K562 (cell line): Measurements from ENCODE around the gene SOAT2. TPM values are rescaled to one million over a fixed set of nuclear protein-coding genes. Genes with fewer than 3 reads are reported as not detected.

ENCODE experiments used
- CBX3 ChIP-seq, 2 experiments: IDR thresholded peaks; 1 replicate in 1 of 2; 2 replicates in 1 of 2; pipeline ENCODE4 v1.6.1; 2012; ENCODE audit warnings: inconsistent platforms in 2 of 2, low read length in 2 of 2, borderline replicate concordance in 1 of 2, control low read depth in 1 of 2
- DIDO1 ChIP-seq: fragments of 450-650 bp; IDR thresholded peaks from 2 replicates; pipeline ENCODE4 v1.6.1; 2016; ENCODE audit warnings: low read depth, missing biosample characterization, missing genetic modification characterization
- DNMT1 ChIP-seq: fragments of 450-650 bp; IDR thresholded peaks from 2 replicates; pipeline ENCODE4 v1.6.1; 2016; ENCODE audit warnings: antibody characterized with exemption, mild to moderate bottlenecking
- HLTF ChIP-seq: fragments of 450-650 bp; IDR thresholded peaks from 2 replicates; pipeline ENCODE4 v1.6.1; 2016
- MTA3 ChIP-seq: fragments of 450-650 bp; formaldehyde crosslinking; IDR thresholded peaks from 2 replicates; pipeline ENCODE4 v1.6.1; 2017; ENCODE audit warnings: mild to moderate bottlenecking, borderline replicate concordance
- PURB ChIP-seq: sonication (generic); formaldehyde crosslinking; IDR thresholded peaks from 2 replicates; pipeline ENCODE4 v1.9.0; 2021; ENCODE audit warnings: low read depth, mild to moderate bottlenecking, missing genetic modification reagents
- SLC30A9 ChIP-seq: fragments of 250-450 bp; sonication (Bioruptor Pico); IDR thresholded peaks from 2 replicates; pipeline ENCODE4 v1.8.0; 2022; ENCODE audit warnings: mild to moderate bottlenecking, moderate library complexity
- SOX6 ChIP-seq: fragments of 450-650 bp; IDR thresholded peaks from 2 replicates; pipeline ENCODE4 v1.6.1; 2014; ENCODE audit warnings: mild to moderate bottlenecking
- ZNF253 ChIP-seq: fragments of 250-450 bp; sonication (Bioruptor Pico); conservative IDR thresholded peaks from 2 replicates; pipeline ENCODE4 v1.6.1; 2021; ENCODE audit warnings: mild to moderate bottlenecking
- ZNF282 ChIP-seq: sonication (generic); formaldehyde crosslinking; IDR thresholded peaks from 2 replicates; pipeline ENCODE4 v1.8.1; 2023; ENCODE audit warnings: missing genetic modification reagents
- ZNF436 ChIP-seq: fragments of 250-450, 450-650 bp; sonication (Bioruptor Pico); formaldehyde crosslinking; IDR thresholded peaks from 2 replicates; pipeline ENCODE4 v1.7.0; 2020; ENCODE audit warnings: mild to moderate bottlenecking
- polyA plus RNA-seq, 8 experiments: library from polyadenylated mRNA; depleted of rRNA in 4 of 8; stranded (reverse) in 5 of 8; unstranded in 3 of 8; fragments of >200 nt; fragmentation: Nextera tagmentation in 2 of 8; fragmentation: Illumina TruSeq in 1 of 8; extraction: Ambion mirVana in 2 of 8; extraction: Trizol in 1 of 8; gene quantifications; 2 replicates each; pipeline versions ENCODE4 v1.2.1 to v1.2.3, GENCODE V29; 2011 to 2014; ENCODE audit warnings: inconsistent platforms in 1 of 8, missing spikeins in 1 of 8
- total RNA-seq, 7 experiments: library from RNA; depleted of rRNA in 6 of 7; stranded (reverse); fragments of >200 nt in 6 of 7; fragmentation: Illumina TruSeq in 2 of 7; extraction: Trizol in 2 of 7; gene quantifications; 2 replicates each; pipeline versions ENCODE4 v1.2.1 to v1.2.3, GENCODE V29; 2011 to 2021; ENCODE audit warnings: low replicate concordance in 1 of 7
- TF ChIP-seq, protein P1 (sequence below): sonication (generic); formaldehyde crosslinking; IDR thresholded peaks from 2 replicates; pipeline ENCODE4 v1.8.0; 2022; ENCODE audit warnings: mild to moderate bottlenecking, missing genetic modification reagents
- TF ChIP-seq, protein P2 (sequence below): fragments of 250-450 bp; sonication (Bioruptor Pico); IDR thresholded peaks from 2 replicates; pipeline ENCODE4 v1.4.0; 2020; ENCODE audit warnings: mild to moderate bottlenecking, moderate library complexity, borderline replicate concordance
- TF ChIP-seq, protein P3 (sequence below): sonication (generic); formaldehyde crosslinking; IDR thresholded peaks from 2 replicates; pipeline ENCODE4 v1.8.0; 2022; ENCODE audit warnings: mild to moderate bottlenecking, missing genetic modification reagents
- TF ChIP-seq, protein P4 (sequence below): sonication (generic); formaldehyde crosslinking; IDR thresholded peaks from 2 replicates; pipeline ENCODE4 v1.8.1; 2023; ENCODE audit warnings: mild to moderate bottlenecking, missing genetic modification reagents
- TF ChIP-seq, protein P5 (sequence below): fragments of 250-450 bp; sonication (Bioruptor Pico); IDR thresholded peaks from 2 replicates; pipeline ENCODE4 v1.5.0; 2021

The SOAT2 gene
- total and polyA plus RNA-seq, 9 of the 15 experiments (the other 6 are each of a cell fraction or from before 2014, with no cell fraction given), result 0.04 TPM; not detected in 8

DNA sequence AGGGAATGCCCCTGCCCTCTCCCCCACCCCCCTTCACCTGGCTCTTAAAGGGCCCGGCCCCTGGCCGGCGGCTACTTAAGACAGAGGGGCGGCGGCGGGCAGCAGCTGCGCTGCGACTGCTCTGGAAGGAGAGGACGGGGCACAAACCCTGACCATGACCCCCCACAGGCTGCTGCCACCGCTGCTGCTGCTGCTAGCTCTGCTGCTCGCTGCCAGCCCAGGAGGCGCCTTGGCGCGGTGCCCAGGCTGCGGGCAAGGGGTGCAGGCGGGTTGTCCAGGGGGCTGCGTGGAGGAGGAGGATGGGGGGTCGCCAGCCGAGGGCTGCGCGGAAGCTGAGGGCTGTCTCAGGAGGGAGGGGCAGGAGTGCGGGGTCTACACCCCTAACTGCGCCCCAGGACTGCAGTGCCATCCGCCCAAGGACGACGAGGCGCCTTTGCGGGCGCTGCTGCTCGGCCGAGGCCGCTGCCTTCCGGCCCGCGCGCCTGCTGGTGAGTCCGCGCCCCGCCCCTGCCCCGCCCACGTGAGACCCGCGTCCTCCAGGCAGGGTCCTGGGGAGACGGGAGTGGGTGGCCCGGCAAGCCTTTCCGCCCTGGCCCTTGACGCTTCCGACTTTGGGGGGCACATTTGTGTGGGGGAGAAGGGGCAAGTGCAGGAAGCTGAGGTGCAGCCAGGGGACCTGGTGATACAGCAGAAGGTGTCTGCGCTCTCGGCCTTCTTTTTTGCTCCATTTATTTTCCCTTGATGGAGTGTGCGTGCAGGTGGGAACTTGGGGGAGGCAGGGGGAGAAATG is 5.5 kb upstream of the SOAT2 start, which contains the start of gene IGFBP6 (continued):
- TF ChIP-seq SOX6, result no peak
- TF ChIP-seq, protein P1, sequence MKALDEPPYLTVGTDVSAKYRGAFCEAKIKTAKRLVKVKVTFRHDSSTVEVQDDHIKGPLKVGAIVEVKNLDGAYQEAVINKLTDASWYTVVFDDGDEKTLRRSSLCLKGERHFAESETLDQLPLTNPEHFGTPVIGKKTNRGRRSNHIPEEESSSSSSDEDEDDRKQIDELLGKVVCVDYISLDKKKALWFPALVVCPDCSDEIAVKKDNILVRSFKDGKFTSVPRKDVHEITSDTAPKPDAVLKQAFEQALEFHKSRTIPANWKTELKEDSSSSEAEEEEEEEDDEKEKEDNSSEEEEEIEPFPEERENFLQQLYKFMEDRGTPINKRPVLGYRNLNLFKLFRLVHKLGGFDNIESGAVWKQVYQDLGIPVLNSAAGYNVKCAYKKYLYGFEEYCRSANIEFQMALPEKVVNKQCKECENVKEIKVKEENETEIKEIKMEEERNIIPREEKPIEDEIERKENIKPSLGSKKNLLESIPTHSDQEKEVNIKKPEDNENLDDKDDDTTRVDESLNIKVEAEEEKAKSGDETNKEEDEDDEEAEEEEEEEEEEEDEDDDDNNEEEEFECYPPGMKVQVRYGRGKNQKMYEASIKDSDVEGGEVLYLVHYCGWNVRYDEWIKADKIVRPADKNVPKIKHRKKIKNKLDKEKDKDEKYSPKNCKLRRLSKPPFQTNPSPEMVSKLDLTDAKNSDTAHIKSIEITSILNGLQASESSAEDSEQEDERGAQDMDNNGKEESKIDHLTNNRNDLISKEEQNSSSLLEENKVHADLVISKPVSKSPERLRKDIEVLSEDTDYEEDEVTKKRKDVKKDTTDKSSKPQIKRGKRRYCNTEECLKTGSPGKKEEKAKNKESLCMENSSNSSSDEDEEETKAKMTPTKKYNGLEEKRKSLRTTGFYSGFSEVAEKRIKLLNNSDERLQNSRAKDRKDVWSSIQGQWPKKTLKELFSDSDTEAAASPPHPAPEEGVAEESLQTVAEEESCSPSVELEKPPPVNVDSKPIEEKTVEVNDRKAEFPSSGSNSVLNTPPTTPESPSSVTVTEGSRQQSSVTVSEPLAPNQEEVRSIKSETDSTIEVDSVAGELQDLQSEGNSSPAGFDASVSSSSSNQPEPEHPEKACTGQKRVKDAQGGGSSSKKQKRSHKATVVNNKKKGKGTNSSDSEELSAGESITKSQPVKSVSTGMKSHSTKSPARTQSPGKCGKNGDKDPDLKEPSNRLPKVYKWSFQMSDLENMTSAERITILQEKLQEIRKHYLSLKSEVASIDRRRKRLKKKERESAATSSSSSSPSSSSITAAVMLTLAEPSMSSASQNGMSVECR (CRISPR knock-in tag), result peak; percentile 48; the same call in 1 of the 2 replicates
- no peak for TF ChIP-seq DIDO1 (tag)
- TF ChIP-seq ZNF282 (CRISPR knock-in tag), result no peak
- no peak for TF ChIP-seq HLTF
- TF ChIP-seq, protein P2, sequence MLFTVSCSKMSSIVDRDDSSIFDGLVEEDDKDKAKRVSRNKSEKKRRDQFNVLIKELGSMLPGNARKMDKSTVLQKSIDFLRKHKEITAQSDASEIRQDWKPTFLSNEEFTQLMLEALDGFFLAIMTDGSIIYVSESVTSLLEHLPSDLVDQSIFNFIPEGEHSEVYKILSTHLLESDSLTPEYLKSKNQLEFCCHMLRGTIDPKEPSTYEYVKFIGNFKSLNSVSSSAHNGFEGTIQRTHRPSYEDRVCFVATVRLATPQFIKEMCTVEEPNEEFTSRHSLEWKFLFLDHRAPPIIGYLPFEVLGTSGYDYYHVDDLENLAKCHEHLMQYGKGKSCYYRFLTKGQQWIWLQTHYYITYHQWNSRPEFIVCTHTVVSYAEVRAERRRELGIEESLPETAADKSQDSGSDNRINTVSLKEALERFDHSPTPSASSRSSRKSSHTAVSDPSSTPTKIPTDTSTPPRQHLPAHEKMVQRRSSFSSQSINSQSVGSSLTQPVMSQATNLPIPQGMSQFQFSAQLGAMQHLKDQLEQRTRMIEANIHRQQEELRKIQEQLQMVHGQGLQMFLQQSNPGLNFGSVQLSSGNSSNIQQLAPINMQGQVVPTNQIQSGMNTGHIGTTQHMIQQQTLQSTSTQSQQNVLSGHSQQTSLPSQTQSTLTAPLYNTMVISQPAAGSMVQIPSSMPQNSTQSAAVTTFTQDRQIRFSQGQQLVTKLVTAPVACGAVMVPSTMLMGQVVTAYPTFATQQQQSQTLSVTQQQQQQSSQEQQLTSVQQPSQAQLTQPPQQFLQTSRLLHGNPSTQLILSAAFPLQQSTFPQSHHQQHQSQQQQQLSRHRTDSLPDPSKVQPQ (CRISPR knock-in tag), result no peak
- TF ChIP-seq, protein P3, sequence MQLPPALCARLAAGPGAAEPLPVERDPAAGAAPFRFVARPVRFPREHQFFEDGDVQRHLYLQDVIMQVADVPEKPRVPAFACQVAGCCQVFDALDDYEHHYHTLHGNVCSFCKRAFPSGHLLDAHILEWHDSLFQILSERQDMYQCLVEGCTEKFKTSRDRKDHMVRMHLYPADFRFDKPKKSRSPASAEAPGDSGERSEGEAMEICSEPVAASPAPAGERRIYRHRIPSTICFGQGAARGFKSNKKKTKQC (CRISPR knock-in tag), result no peak
- TF ChIP-seq PURB (CRISPR knock-in tag), result no peak
- TF ChIP-seq, protein P4, sequence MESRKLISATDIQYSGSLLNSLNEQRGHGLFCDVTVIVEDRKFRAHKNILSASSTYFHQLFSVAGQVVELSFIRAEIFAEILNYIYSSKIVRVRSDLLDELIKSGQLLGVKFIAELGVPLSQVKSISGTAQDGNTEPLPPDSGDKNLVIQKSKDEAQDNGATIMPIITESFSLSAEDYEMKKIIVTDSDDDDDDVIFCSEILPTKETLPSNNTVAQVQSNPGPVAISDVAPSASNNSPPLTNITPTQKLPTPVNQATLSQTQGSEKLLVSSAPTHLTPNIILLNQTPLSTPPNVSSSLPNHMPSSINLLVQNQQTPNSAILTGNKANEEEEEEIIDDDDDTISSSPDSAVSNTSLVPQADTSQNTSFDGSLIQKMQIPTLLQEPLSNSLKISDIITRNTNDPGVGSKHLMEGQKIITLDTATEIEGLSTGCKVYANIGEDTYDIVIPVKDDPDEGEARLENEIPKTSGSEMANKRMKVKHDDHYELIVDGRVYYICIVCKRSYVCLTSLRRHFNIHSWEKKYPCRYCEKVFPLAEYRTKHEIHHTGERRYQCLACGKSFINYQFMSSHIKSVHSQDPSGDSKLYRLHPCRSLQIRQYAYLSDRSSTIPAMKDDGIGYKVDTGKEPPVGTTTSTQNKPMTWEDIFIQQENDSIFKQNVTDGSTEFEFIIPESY (CRISPR knock-in tag), result no peak
- peak in 1 of 2 experiments; percentile 4; a peak in 1 of 3 replicates for TF ChIP-seq CBX3 (IDR thresholded peaks at IDR 0.05; ENCODE audit: borderline replicate concordance in 1 of 2, low read length in 2 of 2)
- TF ChIP-seq ZNF436 (CRISPR knock-in tag), result no peak
- TF ChIP-seq, protein P5, sequence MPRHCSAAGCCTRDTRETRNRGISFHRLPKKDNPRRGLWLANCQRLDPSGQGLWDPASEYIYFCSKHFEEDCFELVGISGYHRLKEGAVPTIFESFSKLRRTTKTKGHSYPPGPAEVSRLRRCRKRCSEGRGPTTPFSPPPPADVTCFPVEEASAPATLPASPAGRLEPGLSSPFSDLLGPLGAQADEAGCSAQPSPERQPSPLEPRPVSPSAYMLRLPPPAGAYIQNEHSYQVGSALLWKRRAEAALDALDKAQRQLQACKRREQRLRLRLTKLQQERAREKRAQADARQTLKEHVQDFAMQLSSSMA (CRISPR knock-in tag), result no peak
- no peak for TF ChIP-seq SLC30A9 (CRISPR knock-in tag)
- TF ChIP-seq DNMT1, result no peak
- TF ChIP-seq ZNF253 (CRISPR knock-in tag), result no peak
- TF ChIP-seq MTA3, result no peak
